Measurements from ENCODE around the gene CEACAM16.

The CEACAM16 gene

GRCh38 chr19:44725684-44726083 lies 26.7 kb downstream of the CEACAM16 start:
- DNase-seq = no peak

GRCh38 chr19:44726465-44726864 lies 27.5 kb downstream of the CEACAM16 start:
- no peak for DNase-seq

- DNase-seq = no peak
Observed at GRCh38 chr19:44728178-44728577, 29.2 kb downstream of the CEACAM16 start.

GRCh38 chr19:44729516-44730033 lies 30.6 kb downstream of the CEACAM16 start:
- no peak for DNase-seq

- DNase-seq = no peak
Observed at GRCh38 chr19:44731081-44731480, 32.1 kb downstream of the CEACAM16 start.

- no peak for DNase-seq
Observed at GRCh38 chr19:44731622-44732021, 32.7 kb downstream of the CEACAM16 start.

GRCh38 chr19:44732235-44733014 lies 33.5 kb downstream of the CEACAM16 start:
- no peak for DNase-seq

- no peak for DNase-seq
Observed at GRCh38 chr19:44734357-44734756, 35.4 kb downstream of the CEACAM16 start.

GRCh38 chr19:44735011-44735410 lies 36.1 kb downstream of the CEACAM16 start:
- DNase-seq = no peak

GRCh38 chr19:44737238-44738071 lies 38.5 kb downstream of the CEACAM16 start:
- DNase-seq = no peak

- no peak for DNase-seq
Observed at GRCh38 chr19:44738136-44738535, 39.2 kb downstream of the CEACAM16 start.

- DNase-seq = no peak
Observed at GRCh38 chr19:44738603-44739558, 39.9 kb downstream of the CEACAM16 start.

GRCh38 chr19:44740351-44740824 lies 41.4 kb downstream of the CEACAM16 start:
- no peak for DNase-seq

- DNase-seq = peak in 1 of 2 experiments; percentile 65
Observed at GRCh38 chr19:44741258-44741731, 42.3 kb downstream of the CEACAM16 start.

- DNase-seq = peak; percentile 94 to 95
Observed at GRCh38 chr19:44741841-44742329, 42.9 kb downstream of the CEACAM16 start.

GRCh38 chr19:44742330-44743061 lies 43.5 kb downstream of the CEACAM16 start:
- DNase-seq = no peak

GRCh38 chr19:44744871-44745332 lies 46.0 kb downstream of the CEACAM16 start:
- DNase-seq = no peak

- peak; percentile 34 to 74 for DNase-seq
Observed at GRCh38 chr19:44745341-44745831, 46.4 kb downstream of the CEACAM16 start.

GRCh38 chr19:44745887-44746600 lies 47.1 kb downstream of the CEACAM16 start:
- no peak for DNase-seq

- DNase-seq = no peak
Observed at GRCh38 chr19:44746616-44746945, 47.6 kb downstream of the CEACAM16 start.

Measured in SHP77 (cell line).